ENCODE data around the gene OR2AK2.

OR2AK2 gene

DNA sequence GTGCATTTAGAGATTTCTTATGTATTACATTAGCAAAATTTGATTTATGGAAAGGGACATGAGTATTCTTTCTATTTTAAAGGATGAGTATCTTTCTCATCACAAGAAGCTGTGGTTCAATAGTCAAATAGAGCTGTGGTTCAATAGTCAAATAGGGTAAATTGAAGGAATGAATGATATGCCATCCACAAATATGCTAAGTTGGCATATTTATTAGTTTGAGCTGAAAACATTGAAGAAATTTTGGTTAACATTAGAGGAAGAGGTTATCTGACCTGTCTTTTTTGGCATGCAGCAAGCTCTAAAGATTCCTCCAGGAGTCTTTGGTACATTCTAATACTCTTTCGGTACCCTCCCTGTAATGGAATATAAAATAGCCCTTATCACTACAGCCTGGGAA is 11.6 kb upstream of the OR2AK2 start:
- Histone ChIP-seq H3K4me1 (ENCODE audit: control insufficient read depth in 1 of 2, insufficient read depth in 1 of 2, low read depth in 1 of 2, low read length in 1 of 2) (no peaks in the 10 kb centered on the region), H3K27ac (no peak overlapping the region), H3K9me3 (no peaks in the 10 kb centered on the region), H3K27me3 (no peaks in the 10 kb centered on the region), H3K4me3 (ENCODE audit: low read depth in 1 of 2, low read length in 1 of 2) (no peak overlapping the region), H3K36me3 (no peaks in the 10 kb centered on the region)
- TF ChIP-seq, protein P1, sequence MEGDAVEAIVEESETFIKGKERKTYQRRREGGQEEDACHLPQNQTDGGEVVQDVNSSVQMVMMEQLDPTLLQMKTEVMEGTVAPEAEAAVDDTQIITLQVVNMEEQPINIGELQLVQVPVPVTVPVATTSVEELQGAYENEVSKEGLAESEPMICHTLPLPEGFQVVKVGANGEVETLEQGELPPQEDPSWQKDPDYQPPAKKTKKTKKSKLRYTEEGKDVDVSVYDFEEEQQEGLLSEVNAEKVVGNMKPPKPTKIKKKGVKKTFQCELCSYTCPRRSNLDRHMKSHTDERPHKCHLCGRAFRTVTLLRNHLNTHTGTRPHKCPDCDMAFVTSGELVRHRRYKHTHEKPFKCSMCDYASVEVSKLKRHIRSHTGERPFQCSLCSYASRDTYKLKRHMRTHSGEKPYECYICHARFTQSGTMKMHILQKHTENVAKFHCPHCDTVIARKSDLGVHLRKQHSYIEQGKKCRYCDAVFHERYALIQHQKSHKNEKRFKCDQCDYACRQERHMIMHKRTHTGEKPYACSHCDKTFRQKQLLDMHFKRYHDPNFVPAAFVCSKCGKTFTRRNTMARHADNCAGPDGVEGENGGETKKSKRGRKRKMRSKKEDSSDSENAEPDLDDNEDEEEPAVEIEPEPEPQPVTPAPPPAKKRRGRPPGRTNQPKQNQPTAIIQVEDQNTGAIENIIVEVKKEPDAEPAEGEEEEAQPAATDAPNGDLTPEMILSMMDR (IDR thresholded peaks at IDR 0.05) = no peak

GRCh38 chr1:247961791-247962190 is 3.2 kb upstream of the OR2AK2 start:
- H3K4me3 ChIP-seq (ENCODE audit: low read depth in 1 of 2, low read length in 1 of 2) = no peak overlapping the region
- H3K27ac ChIP-seq = no peak overlapping the region
- H3K4me1 ChIP-seq (ENCODE audit: control insufficient read depth in 1 of 2, insufficient read depth in 1 of 2, low read depth in 1 of 2, low read length in 1 of 2) = no peaks in the 10 kb centered on the region
- H3K27me3 ChIP-seq = no peaks in the 10 kb centered on the region
- no peaks in the 10 kb centered on the region for H3K9me3 ChIP-seq
- TF ChIP-seq, protein P1 (IDR thresholded peaks at IDR 0.05) = no peak
- no peaks in the 10 kb centered on the region for H3K36me3 ChIP-seq

DNA sequence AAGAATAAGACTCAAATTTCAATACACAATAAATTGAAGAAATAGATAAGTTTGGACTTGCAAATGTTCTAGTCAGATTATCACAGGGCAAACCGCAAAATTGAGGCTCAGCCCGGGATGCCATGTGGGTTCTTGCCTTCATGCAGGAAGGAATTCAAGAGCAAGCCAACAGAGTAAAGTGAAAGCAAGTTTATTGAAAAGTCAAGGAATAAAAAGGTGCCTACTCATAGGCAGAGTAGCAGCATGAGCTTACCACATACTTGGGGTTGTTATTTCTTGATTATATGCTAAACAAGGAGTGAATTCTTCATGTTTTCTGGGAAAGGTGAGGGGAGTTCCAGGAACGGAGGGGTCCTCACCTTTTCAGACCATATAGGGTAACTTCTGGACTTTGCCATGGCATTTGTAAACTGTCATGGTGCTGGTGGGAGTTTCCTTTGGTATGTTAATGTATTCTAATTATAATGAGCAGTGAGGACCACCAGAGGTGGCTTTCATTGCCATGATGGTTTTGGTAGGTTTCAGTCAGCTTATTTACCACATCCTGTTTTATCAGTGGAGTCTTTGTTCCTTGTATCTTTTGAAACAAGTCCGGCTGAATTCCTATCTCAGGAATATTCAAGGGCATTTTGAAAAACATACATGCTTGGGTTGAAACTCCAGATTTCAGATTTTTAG is 2.0 kb upstream of the OR2AK2 start:
- no peaks in the 10 kb centered on the region for H3K4me1 ChIP-seq (ENCODE audit: control insufficient read depth in 1 of 2, insufficient read depth in 1 of 2, low read depth in 1 of 2, low read length in 1 of 2)
- H3K36me3 ChIP-seq = no peaks in the 10 kb centered on the region
- H3K4me3 ChIP-seq (ENCODE audit: low read depth in 1 of 2, low read length in 1 of 2) = no peak overlapping the region
- no peaks in the 10 kb centered on the region for H3K27me3 ChIP-seq
- H3K27ac ChIP-seq = no peak overlapping the region
- TF ChIP-seq, protein P1 (IDR thresholded peaks at IDR 0.05) = no peak
- no peaks in the 10 kb centered on the region for H3K9me3 ChIP-seq

GRCh38 chr1:247966532-247967204 is 1.6 kb downstream of the OR2AK2 start:
- Histone ChIP-seq H3K4me1 (ENCODE audit: control insufficient read depth in 1 of 2, insufficient read depth in 1 of 2, low read depth in 1 of 2, low read length in 1 of 2) (no peaks in the 10 kb centered on the region), H3K27me3 (no peaks in the 10 kb centered on the region), H3K36me3 (no peaks in the 10 kb centered on the region), H3K4me3 (ENCODE audit: low read depth in 1 of 2, low read length in 1 of 2) (no peak overlapping the region), H3K27ac (no peak overlapping the region), H3K9me3 (no peaks in the 10 kb centered on the region)
- TF ChIP-seq, protein P1 (IDR thresholded peaks at IDR 0.05) = no peak

DNA sequence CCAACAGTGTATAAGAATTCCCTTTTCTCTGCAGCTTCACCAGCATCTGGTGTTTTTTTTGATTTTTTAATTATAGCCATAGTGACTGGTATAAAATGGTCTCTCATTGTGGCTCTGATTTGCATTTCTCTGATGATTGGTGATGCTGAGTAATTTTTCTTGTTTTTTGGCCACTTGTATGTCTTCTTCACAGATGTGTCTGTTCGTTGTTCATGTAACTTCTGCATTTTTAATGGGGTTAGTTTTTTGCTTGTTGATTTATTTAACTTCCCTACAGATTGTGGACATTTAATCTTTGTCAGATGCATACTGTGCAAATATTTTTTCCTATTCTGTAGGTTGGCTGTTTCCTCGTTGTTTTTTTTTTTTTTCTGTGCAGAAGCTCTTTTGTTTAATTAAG is 28.0 kb downstream of the OR2AK2 start:
- Histone ChIP-seq H3K36me3 (no peaks in the 10 kb centered on the region), H3K4me3 (ENCODE audit: low read depth in 1 of 2, low read length in 1 of 2) (no peak overlapping the region), H3K27me3 (no peaks in the 10 kb centered on the region), H3K9me3 (no peaks in the 10 kb centered on the region), H3K4me1 (ENCODE audit: control insufficient read depth in 1 of 2, insufficient read depth in 1 of 2, low read depth in 1 of 2, low read length in 1 of 2) (no peaks in the 10 kb centered on the region), H3K27ac (no peak overlapping the region)
- TF ChIP-seq, protein P1 (IDR thresholded peaks at IDR 0.05) = no peak
